Neural cell (in vitro differentiated cells): ENCODE measurements around the gene FAM216B.
"Not testable (repeated sequence)": the region's sequence is repeated elsewhere in the genome, so short reads cannot be mapped to it uniquely, and the experiment has no call there.

Experiments used
- CTCF ChIP-seq: fragments of 450-650 bp; IDR thresholded peaks from 2 replicates; pipeline ENCODE4 v1.5.1; 2014; ENCODE audit warnings: antibody characterized with exemption, mild to moderate bottlenecking, moderate library complexity; ENCODE audit not compliant: poor library complexity, severe bottlenecking
- EP300 ChIP-seq: fragments of 450-650 bp; conservative IDR thresholded peaks from 2 replicates; pipeline ENCODE4 v1.6.1; 2014; ENCODE audit warnings: antibody characterized with exemption, mild to moderate bottlenecking, moderate library complexity; ENCODE audit not compliant: poor library complexity, severe bottlenecking
- EZH2 ChIP-seq: fragments of 200-600, 300-800 bp; shearing (Covaris generic), sonication (generic); IDR thresholded peaks from 2 replicates; pipeline ENCODE4 v1.6.1; 2014; ENCODE audit warnings: antibody characterized with exemption, low read length, borderline replicate concordance, mild to moderate bottlenecking; ENCODE audit not compliant: insufficient read depth, poor library complexity, severe bottlenecking
- MXI1 ChIP-seq: fragments of 450-650 bp; conservative IDR thresholded peaks from 2 replicates; pipeline ENCODE4 v1.6.1; 2014; ENCODE audit warnings: antibody characterized with exemption, mild to moderate bottlenecking; ENCODE audit not compliant: poor library complexity, severe bottlenecking
- POLR2AphosphoS5 ChIP-seq: IDR thresholded peaks from 2 replicates; pipeline ENCODE4 v1.6.1; 2012
- REST ChIP-seq: IDR thresholded peaks from 2 replicates; pipeline ENCODE4 v1.6.1; 2012; ENCODE audit warnings: borderline replicate concordance
- SMC3 ChIP-seq: fragments of 450-650 bp; conservative IDR thresholded peaks from 2 replicates; pipeline ENCODE4 v1.6.1; 2014; ENCODE audit warnings: antibody characterized with exemption, mild to moderate bottlenecking, moderate library complexity; ENCODE audit not compliant: poor library complexity
- TAF1 ChIP-seq: IDR thresholded peaks from 2 replicates; pipeline ENCODE4 v1.6.1; 2012; ENCODE audit warnings: low read depth

DNA sequence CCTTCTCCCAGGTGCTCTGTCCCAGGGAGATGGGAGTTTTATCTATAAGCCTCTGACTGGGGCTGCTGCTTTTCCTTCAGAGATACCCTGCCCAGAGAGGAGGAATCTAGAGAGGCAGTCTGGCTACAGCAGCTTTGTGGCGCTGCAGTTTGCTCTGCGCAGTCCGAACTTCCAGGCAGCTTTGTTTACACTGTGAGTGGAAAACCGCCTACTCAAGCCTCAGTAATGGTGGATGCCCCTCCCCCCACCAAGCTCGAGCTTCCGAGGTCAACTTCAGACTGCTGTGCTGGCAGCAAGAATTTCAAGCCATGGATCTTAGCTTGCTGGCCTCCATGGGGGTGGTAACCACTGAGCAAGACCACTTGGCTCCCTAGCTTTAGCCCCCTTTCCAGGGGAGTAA lies 4.8 kb upstream of the FAM216B start:
- not testable (repeated sequence) for TF ChIP-seq TAF1, CTCF, SMC3, REST, POLR2AphosphoS5, MXI1, EZH2, EP300
